Colonic mucosa (tissue), 4 donors: ENCODE results near the gene NRG2. TPM values are rescaled to one million over a fixed set of nuclear protein-coding genes. Genes with fewer than 3 reads are reported as not detected.

Experiments used
- DNase-seq: peaks from one replicate; pipeline ENCODE4 v3.0.0-alpha.2; 2020
- H3K27ac ChIP-seq: fragments of 200-600 bp; one replicate; pipeline ENCODE4 v1.8.0; 2021
- H3K27me3 ChIP-seq: fragments of 200-600 bp; one replicate; pipeline ENCODE4 v1.8.0; 2021
- H3K36me3 ChIP-seq: fragments of 200-600 bp; one replicate; pipeline ENCODE4 v1.8.0; 2021
- H3K4me1 ChIP-seq: fragments of 200-600 bp; one replicate; pipeline ENCODE4 v1.8.0; 2021; ENCODE audit warnings: mild to moderate bottlenecking
- H3K4me3 ChIP-seq: fragments of 200-600 bp; one replicate; pipeline ENCODE4 v1.8.0; 2021
- H3K9ac ChIP-seq, 2 donors: one replicate each; pipeline ENCODE4 v1.7.0; 2013; ENCODE audit warnings: control low read depth in 2 of 2, low read depth in 2 of 2, low read length in 2 of 2
- H3K9me3 ChIP-seq: fragments of 200-600 bp; one replicate; pipeline ENCODE4 v1.8.0; 2021
- intact Hi-C: fragments of 100-400 bp; cut with DNase I; formaldehyde crosslinking; loops from one replicate; pipeline ENCODE4 v1.14.1; 2022
- total RNA-seq, 2 donors: library from RNA; stranded (reverse); fragmentation: NEBNext Ultra II Directional in 1 of 2; extraction: Animal tissue kit (Norgen Biotek cat#: 25700) in 1 of 2; gene quantifications; one replicate each; pipeline ENCODE4 v1.2.1, GENCODE V29; 2021
- TF ChIP-seq, protein P1 (sequence below): fragments of 200-600 bp; IDR thresholded peaks from one replicate; pipeline ENCODE4 v1.8.0; 2022; ENCODE audit warnings: antibody characterized with exemption, mild to moderate bottlenecking
- donor health status: healthy.
- donor health status: DM: no; HTN: no; CAD: no.
- donor health status: DM: no; HTN: no; CAD: no.

The NRG2 gene
- total RNA-seq, 2 donors from 2014 or later: 0.10 to 0.48 TPM

DNA sequence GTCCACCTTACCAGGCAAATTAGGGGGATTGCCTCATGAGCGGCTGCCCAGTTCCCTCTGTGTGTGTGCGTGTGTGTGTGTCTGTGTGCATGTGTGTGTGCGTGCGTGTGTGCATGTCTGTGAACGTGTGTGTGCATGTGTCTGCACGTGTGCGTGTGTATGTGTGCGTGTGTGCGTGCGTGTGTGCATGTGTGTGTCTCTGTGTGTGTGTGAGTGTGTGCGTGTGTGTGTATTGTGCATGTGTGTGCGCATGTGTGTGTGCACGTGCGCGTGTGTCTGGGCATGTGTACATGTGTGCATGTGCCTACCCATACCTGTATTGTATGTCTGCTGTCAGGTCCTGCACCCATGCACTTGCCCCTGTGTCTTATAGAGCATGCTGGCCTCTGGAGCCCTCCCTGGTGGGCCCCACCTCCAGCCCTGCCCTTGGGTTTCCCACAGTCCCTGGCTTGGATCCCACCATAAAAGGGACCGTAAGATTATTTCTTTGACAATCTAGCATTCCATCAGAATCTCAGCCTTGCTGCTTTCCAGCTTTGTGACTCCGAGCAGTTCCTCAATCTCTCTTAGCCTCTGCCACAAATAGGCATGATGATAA, 238.2 kb downstream of the NRG2 start:
- no peak for DNase-seq
- Histone ChIP-seq H3K27ac (no peak overlapping the region), H3K4me1 (no peaks in the 10 kb centered on the region), H3K4me3 (no peak overlapping the region), H3K9me3 (no peaks in the 10 kb centered on the region), H3K36me3 (no peaks in the 10 kb centered on the region), H3K27me3 (no peaks in the 10 kb centered on the region), H3K9ac (no peak overlapping the region)
- intact Hi-C loops: no loop called here
- TF ChIP-seq, protein P1, sequence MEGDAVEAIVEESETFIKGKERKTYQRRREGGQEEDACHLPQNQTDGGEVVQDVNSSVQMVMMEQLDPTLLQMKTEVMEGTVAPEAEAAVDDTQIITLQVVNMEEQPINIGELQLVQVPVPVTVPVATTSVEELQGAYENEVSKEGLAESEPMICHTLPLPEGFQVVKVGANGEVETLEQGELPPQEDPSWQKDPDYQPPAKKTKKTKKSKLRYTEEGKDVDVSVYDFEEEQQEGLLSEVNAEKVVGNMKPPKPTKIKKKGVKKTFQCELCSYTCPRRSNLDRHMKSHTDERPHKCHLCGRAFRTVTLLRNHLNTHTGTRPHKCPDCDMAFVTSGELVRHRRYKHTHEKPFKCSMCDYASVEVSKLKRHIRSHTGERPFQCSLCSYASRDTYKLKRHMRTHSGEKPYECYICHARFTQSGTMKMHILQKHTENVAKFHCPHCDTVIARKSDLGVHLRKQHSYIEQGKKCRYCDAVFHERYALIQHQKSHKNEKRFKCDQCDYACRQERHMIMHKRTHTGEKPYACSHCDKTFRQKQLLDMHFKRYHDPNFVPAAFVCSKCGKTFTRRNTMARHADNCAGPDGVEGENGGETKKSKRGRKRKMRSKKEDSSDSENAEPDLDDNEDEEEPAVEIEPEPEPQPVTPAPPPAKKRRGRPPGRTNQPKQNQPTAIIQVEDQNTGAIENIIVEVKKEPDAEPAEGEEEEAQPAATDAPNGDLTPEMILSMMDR: no peak

DNA sequence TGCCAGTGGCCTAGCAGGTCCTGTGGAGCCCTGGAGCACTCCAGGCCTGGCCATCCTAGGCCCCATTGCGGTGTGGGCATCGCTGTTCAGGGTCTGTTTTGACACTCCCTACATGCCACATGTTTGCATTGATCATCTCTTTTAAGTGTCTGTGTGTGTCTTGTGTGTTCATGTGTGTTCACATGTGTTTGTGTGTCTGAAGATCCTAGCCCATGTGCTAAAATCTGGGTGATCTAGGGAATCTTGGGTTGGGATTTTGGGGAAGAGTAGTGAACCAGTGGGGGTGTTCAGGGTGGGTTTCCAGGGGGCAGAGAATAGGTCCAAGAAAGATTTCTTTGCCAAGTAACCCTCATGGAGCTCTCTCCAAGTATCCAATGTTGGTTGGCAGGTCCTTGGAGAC, 239.1 kb downstream of the NRG2 start:
- TF ChIP-seq, protein P1: no peak
- Histone ChIP-seq H3K9me3 (no peaks in the 10 kb centered on the region), H3K27me3 (no peaks in the 10 kb centered on the region), H3K36me3 (no peaks in the 10 kb centered on the region), H3K4me3 (no peak overlapping the region), H3K27ac (no peak overlapping the region), H3K4me1 (no peaks in the 10 kb centered on the region), H3K9ac (no peak overlapping the region)
- intact Hi-C loops: no loop called here
- DNase-seq: no peak

DNA sequence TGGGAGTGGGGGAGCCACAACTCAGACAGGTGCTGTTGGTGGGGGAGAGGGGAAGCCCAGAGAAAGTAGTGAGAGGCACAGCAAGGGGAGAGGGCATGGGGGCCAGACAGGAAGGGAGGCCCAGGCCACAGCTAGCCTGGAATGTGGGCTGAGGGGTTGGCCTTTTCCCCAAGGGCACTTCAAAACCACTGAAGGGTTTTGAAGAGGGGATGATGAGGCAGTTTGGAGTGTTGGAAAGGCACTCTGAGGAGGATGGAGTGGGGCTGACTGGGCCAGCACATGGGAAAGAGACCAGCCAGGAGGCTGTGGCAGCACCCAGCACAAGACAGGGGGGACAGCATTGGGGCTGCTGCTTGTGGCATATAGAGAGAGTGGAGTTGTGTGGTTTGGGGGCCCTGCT, 243.7 kb downstream of the NRG2 start:
- Histone ChIP-seq H3K27me3 (peaks cover 34% of the 10 kb centered on the region), H3K27ac (no peak overlapping the region), H3K9me3 (no peaks in the 10 kb centered on the region), H3K36me3 (no peaks in the 10 kb centered on the region), H3K4me3 (no peak overlapping the region), H3K9ac (no peak overlapping the region), H3K4me1 (no peaks in the 10 kb centered on the region)
- TF ChIP-seq, protein P1: no peak
- DNase-seq: no peak
- intact Hi-C loops: no loop called here

DNA sequence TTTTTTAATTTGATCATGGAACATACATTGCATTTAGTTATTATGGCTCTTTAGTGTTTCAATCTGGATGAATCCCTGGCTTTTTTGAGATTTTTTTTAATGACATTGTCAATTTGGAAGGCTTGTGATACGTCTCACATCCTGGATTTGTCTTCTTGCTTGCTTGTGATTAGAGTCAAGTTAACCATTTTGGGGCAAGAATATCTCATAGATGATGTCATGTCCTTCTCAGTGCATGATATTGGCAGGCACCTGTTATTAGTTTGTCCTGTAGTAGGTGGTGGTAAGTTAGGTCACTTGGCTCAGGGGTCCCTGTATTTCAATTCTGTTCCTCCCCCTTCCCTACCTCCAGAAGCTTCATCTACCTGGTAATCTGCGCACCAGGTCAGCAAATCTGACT, 244.2 kb downstream of the NRG2 start:
- Histone ChIP-seq H3K9ac (no peak overlapping the region), H3K9me3 (no peaks in the 10 kb centered on the region), H3K4me3 (no peak overlapping the region), H3K27me3 (peaks cover 35% of the 10 kb centered on the region), H3K27ac (no peak overlapping the region), H3K4me1 (no peaks in the 10 kb centered on the region), H3K36me3 (no peaks in the 10 kb centered on the region)
- no peak for DNase-seq
- intact Hi-C loops: no loop called here
- TF ChIP-seq, protein P1: no peak

DNA sequence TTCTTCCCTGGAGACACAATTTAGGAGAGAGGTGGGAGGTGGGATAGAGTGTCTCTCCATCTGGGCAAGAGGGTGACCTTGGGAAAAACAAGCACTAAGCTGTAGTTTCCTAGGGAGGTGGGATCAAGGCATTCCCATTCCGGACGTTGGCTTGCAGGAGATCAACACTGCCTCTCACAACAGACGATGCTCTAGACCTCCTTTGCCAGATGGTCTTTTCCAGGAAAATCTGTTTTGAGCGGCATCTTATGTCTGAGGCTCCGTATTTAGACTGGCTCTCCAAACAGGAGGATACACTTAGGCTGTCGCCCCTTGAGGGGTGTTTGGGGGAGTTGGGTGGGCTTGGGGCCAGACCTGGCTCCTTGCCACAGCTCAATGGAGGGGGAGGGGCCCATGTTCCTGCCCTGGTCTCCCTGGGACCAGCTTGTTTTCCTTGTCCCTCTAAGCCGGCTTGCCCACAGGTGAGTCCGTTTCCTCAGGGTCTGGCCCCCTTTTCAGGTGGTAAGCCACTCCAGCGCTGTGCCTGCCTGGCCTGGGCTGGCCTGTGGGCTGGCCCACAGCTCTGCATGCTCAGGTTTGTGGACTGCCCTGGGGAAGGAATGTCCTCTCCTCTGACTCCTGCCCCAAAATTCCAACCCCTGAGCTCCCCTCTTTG, 245.1 kb downstream of the NRG2 start:
- H3K9me3 ChIP-seq: no peaks in the 10 kb centered on the region
- H3K4me1 ChIP-seq: no peaks in the 10 kb centered on the region
- no peak for DNase-seq
- H3K9ac ChIP-seq: no peak overlapping the region
- no peak overlapping the region for H3K27ac ChIP-seq
- peaks cover 35% of the 10 kb centered on the region for H3K27me3 ChIP-seq
- TF ChIP-seq, protein P1: no peak
- H3K4me3 ChIP-seq: no peak overlapping the region
- H3K36me3 ChIP-seq: no peaks in the 10 kb centered on the region
- intact Hi-C loops: no loop called here
